ENCODE measurements around the gene ZNF398.

Gene ZNF398

GRCh38 chr7:149147072-149147751, at the start of gene ZNF398:
Gene ZNF398 (plus strand): TSS chr7:149147453. CDS start chr7:149147743, 290 bp downstream.
- peaks cover 0 to 17% of the 10 kb centered on the region in 2 donors for H3K36me3 Mint-ChIP-seq
- DNase-seq (peak; percentile 87), ATAC-seq (replicated peaks) (peak; percentile 83 to 85)
- peak within 1 kb of the TSS; percentile 90 for H3K4me3 Mint-ChIP-seq
- H3K4me1 Mint-ChIP-seq, result peaks cover 14 to 37% of the 10 kb centered on the region in 2 donors
- H3K27me3 Mint-ChIP-seq, result no peaks in the 10 kb centered on the region
- H3K9me3 Mint-ChIP-seq, result no peaks in the 10 kb centered on the region
- peak within 1 kb of the TSS; percentile 90 for H3K27ac Mint-ChIP-seq

- Mint-ChIP-seq H3K9me3 (no peaks in the 10 kb centered on the region), H3K4me3 (no peak overlapping the region), H3K4me1 (no peaks in the 10 kb centered on the region), H3K27me3 (no peaks in the 10 kb centered on the region), H3K27ac (no peak overlapping the region), H3K36me3 (peaks cover 1 to 11% of the 10 kb centered on the region in 2 donors)
- ATAC-seq (replicated peaks) (no peak), DNase-seq (no peak)
Observed at GRCh38 chr7:149099058-149099457, 48.2 kb upstream of the ZNF398 start.

GRCh38 chr7:149100821-149101220, 46.4 kb upstream of the ZNF398 start:
- H3K36me3 Mint-ChIP-seq, result peaks cover 4 to 20% of the 10 kb centered on the region in 2 donors
- H3K27ac Mint-ChIP-seq, result no peak overlapping the region
- ATAC-seq (replicated peaks), result no peak
- H3K9me3 Mint-ChIP-seq, result no peaks in the 10 kb centered on the region
- no peak overlapping the region for H3K4me3 Mint-ChIP-seq
- DNase-seq, result no peak
- H3K27me3 Mint-ChIP-seq, result no peaks in the 10 kb centered on the region
- H3K4me1 Mint-ChIP-seq, result no peaks in the 10 kb centered on the region

GRCh38 chr7:149102666-149103065, 44.6 kb upstream of the ZNF398 start:
- H3K36me3 Mint-ChIP-seq, result peaks cover 4 to 20% of the 10 kb centered on the region in 2 donors
- DNase-seq, result no peak
- no peak overlapping the region for H3K27ac Mint-ChIP-seq
- H3K4me1 Mint-ChIP-seq, result no peaks in the 10 kb centered on the region
- H3K9me3 Mint-ChIP-seq, result no peaks in the 10 kb centered on the region
- ATAC-seq (replicated peaks), result no peak
- H3K27me3 Mint-ChIP-seq, result no peaks in the 10 kb centered on the region
- no peak overlapping the region for H3K4me3 Mint-ChIP-seq

- no peaks in the 10 kb centered on the region for H3K4me1 Mint-ChIP-seq
- H3K36me3 Mint-ChIP-seq, result peaks cover 4 to 20% of the 10 kb centered on the region in 2 donors
- H3K27me3 Mint-ChIP-seq, result no peaks in the 10 kb centered on the region
- no peak overlapping the region for H3K4me3 Mint-ChIP-seq
- ATAC-seq (replicated peaks) (no peak), DNase-seq (no peak)
- H3K27ac Mint-ChIP-seq, result peak overlapping the region; percentile 20
- H3K9me3 Mint-ChIP-seq, result no peaks in the 10 kb centered on the region
Observed at GRCh38 chr7:149103424-149103823, 43.8 kb upstream of the ZNF398 start.

- no peak for DNase-seq
- Mint-ChIP-seq H3K27ac (no peak overlapping the region), H3K4me3 (no peak overlapping the region), H3K9me3 (no peaks in the 10 kb centered on the region), H3K27me3 (no peaks in the 10 kb centered on the region), H3K4me1 (no peaks in the 10 kb centered on the region), H3K36me3 (peaks cover 4 to 20% of the 10 kb centered on the region in 2 donors)
- no peak for ATAC-seq (replicated peaks)
Observed at GRCh38 chr7:149104214-149104613, 43.0 kb upstream of the ZNF398 start.

- Mint-ChIP-seq H3K27ac (no peak overlapping the region), H3K9me3 (no peaks in the 10 kb centered on the region), H3K4me1 (no peaks in the 10 kb centered on the region), H3K36me3 (peaks cover 4 to 20% of the 10 kb centered on the region in 2 donors), H3K4me3 (no peak overlapping the region), H3K27me3 (no peaks in the 10 kb centered on the region)
- DNase-seq (no peak), ATAC-seq (replicated peaks) (no peak)
Observed at GRCh38 chr7:149104749-149105148, 42.5 kb upstream of the ZNF398 start.

GRCh38 chr7:149109969-149110368, 37.3 kb upstream of the ZNF398 start:
- Mint-ChIP-seq H3K27me3 (no peaks in the 10 kb centered on the region), H3K36me3 (peaks cover 0 to 8% of the 10 kb centered on the region in 2 donors), H3K27ac (no peak overlapping the region), H3K4me3 (no peak overlapping the region), H3K9me3 (no peaks in the 10 kb centered on the region), H3K4me1 (no peaks in the 10 kb centered on the region)
- DNase-seq, result no peak
- no peak for ATAC-seq (replicated peaks)

- ATAC-seq (replicated peaks) (no peak), DNase-seq (peak; percentile 15)
- peak overlapping the region; percentile 89 to 97 for H3K4me3 Mint-ChIP-seq
- H3K4me1 Mint-ChIP-seq, result peaks cover 13 to 30% of the 10 kb centered on the region in 2 donors
- H3K36me3 Mint-ChIP-seq, result peaks cover 16% of the 10 kb centered on the region in 2 donors
- peak overlapping the region; percentile 99 for H3K27ac Mint-ChIP-seq
- no peaks in the 10 kb centered on the region for H3K9me3 Mint-ChIP-seq
- no peaks in the 10 kb centered on the region for H3K27me3 Mint-ChIP-seq
Observed at GRCh38 chr7:149125189-149125862, 21.9 kb upstream of the ZNF398 start.

- Mint-ChIP-seq H3K4me1 (peaks cover 13 to 30% of the 10 kb centered on the region in 2 donors), H3K4me3 (peak within 1 kb of the TSS; percentile 89 to 97), H3K36me3 (peaks cover 24% of the 10 kb centered on the region in 2 donors), H3K9me3 (peaks cover 5 to 6% of the 10 kb centered on the region in 2 donors), H3K27ac (peak within 1 kb of the TSS; percentile 99), H3K27me3 (no peaks in the 10 kb centered on the region)
- peak; percentile 91 for DNase-seq
- peak; percentile 88 to 90 for ATAC-seq (replicated peaks)
Observed at GRCh38 chr7:149125863-149126661, 21.2 kb upstream of the ZNF398 start, which contains the start of gene ZNF425. Gene ZNF425 (minus strand): TSS chr7:149126324. CDS start chr7:149126213, 111 bp downstream.

- Mint-ChIP-seq H3K27me3 (no peaks in the 10 kb centered on the region), H3K4me3 (peak overlapping the region; percentile 89 to 97), H3K27ac (peak overlapping the region; percentile 99), H3K36me3 (peaks cover 30 to 31% of the 10 kb centered on the region in 2 donors), H3K9me3 (peaks cover 5 to 6% of the 10 kb centered on the region in 2 donors), H3K4me1 (peaks cover 13 to 30% of the 10 kb centered on the region in 2 donors)
- ATAC-seq (replicated peaks), result peak; percentile 67 to 70
- DNase-seq, result peak; percentile 76
Observed at GRCh38 chr7:149126662-149127266, 20.5 kb upstream of the ZNF398 start.

GRCh38 chr7:149130572-149131198, 16.6 kb upstream of the ZNF398 start:
- H3K4me3 Mint-ChIP-seq, result no peak overlapping the region
- no peak overlapping the region for H3K27ac Mint-ChIP-seq
- H3K4me1 Mint-ChIP-seq, result peaks cover 10 to 13% of the 10 kb centered on the region in 2 donors
- DNase-seq, result no peak
- no peaks in the 10 kb centered on the region for H3K27me3 Mint-ChIP-seq
- no peak for ATAC-seq (replicated peaks)
- H3K9me3 Mint-ChIP-seq, result peaks cover 5 to 6% of the 10 kb centered on the region in 2 donors
- peaks cover 32 to 34% of the 10 kb centered on the region in 2 donors for H3K36me3 Mint-ChIP-seq

GRCh38 chr7:149133028-149133710, 14.1 kb upstream of the ZNF398 start:
- Mint-ChIP-seq H3K9me3 (peaks cover 5 to 6% of the 10 kb centered on the region in 2 donors), H3K36me3 (peaks cover 32 to 33% of the 10 kb centered on the region in 2 donors), H3K27me3 (no peaks in the 10 kb centered on the region), H3K4me1 (peaks cover 1 to 4% of the 10 kb centered on the region in 2 donors), H3K4me3 (no peak overlapping the region), H3K27ac (no peak overlapping the region)
- DNase-seq, result no peak
- ATAC-seq (replicated peaks), result no peak
